Kidney capillary endothelial cell (primary cell): ENCODE results near the gene PUS10.
"Not testable (repeated sequence)": the region's sequence is repeated elsewhere in the genome, so short reads cannot be mapped to it uniquely, and the experiment has no call there.

Source experiments
- DNase-seq: peaks from one replicate; pipeline ENCODE4 v3.0.0-alpha.2; 2018; ENCODE audit warnings: low spot score

The PUS10 gene

DNA sequence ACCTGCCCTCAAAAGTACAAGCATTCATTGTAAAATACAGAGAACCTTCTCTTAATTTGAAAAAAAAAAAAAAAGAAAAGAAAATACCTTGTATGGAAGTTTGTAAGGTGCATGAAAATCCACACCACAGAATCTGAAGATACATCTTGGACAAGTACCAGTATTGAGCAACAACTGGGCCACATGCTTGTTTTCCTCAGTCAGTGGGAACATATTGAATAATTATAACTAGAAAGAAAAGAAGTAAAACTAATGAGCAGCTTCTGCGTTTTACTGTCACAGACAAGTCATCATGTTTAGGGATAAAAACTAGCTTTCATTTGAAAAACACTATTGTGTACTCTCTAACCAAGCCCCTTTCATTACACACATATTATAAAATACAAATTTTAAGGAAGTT lies 6.4 kb downstream of the PUS10 start:
- DNase-seq: no peak

DNA sequence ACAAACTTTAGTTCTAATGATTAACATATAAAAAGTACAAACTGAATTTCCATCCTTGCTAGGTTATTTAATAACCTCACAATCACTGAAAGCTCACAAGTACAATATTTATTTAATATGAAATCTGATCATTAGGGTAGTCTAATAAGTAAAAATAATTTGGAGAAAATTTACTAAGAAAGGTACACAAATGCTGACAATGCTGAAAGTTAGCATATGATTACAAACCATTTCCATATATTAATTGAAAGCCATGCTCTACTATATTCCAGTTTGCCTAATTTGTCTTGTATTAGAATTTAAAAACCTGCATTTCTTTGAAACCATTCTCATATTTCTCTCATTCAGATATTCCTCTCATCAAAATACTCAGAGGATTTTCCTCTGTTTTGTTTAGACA lies 8.7 kb downstream of the PUS10 start:
- no peak for DNase-seq

DNA sequence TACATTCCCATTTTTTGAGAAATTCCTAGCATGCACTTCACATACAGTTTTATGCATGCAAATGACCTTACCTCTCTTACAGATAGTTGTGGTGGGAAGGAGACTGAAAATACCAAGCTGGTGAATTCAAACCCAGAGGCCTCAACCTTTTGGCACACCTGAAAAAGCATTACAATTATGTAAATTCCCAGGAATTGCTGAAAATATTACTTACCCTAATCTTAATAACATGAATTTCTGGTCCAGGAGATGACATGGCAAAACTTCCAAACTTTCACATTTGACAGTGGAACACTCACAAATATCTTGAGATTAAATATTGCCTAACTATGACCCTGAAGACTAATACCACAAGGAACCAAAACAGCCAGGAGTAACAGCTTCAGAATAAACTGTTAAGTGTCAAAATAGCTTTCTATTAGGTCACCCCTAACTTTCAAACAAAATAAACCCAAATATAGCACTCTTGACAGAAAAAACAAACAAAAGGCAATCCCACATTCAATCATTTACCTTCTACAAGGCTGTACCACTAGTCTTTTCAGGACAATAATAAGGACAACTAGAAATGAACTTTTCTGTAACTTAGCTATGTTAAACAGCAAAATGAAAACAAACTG lies 11.5 kb downstream of the PUS10 start:
- no peak for DNase-seq

DNA sequence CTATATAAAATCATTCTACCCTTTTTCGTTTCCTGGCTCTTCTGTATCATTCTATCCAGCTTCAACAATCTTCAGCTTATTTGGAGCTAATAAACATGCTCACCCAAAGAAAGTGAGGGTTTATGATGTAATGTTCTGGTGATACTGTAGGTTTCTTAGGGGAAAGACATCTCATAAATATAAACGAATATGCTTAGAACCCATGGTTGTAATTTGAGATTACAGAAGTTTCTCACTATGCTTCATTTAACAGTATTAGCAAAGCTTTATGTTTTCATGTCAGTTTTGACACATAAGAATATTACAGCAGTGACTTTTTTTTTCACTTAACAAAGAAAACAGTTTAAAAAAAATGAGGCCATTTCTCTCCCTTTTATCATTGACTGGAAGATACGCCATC lies 12.3 kb downstream of the PUS10 start:
- no peak for DNase-seq

DNA sequence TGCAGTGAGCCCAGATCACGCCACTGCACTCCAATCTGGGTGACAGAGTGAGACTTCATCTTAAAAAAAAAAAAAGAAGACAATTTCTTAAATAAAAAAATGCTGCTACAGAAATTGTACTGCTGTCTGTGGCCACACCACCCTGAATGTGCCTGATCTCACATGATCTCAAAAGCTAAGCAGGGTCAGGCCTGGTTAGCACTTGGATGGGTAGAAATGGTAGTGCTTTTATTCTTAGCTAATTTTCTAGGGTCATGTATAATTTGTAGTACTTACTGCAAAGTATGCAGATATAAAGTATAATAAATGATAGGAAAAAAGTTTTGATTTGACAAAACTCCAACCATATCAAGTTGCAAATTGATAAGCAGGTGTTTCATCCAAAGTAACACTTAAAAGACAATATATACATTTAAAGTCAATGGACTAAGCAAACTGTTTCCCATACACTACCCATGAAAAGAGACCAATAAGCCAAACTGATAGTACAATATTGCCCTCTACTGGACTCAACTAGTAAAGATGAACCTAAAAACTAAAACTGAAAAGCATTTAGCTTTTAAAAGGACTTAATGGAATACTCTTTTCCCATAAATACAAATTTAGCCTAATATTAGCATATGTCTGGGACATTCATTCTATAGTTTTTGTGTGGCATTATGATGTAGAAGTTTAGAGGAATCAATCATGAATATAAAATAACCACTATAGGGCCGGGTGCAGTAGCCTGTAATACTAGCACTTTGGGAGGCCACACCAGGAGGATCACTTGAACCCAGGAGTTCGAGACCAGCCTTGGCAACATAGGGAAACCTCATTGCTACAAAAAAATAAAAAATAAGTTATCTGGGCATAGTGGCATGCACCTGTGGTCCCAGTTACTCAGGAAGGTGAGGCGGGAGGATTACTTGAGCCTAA lies 19.2 kb downstream of the PUS10 start:
- DNase-seq: peak; percentile 58

DNA sequence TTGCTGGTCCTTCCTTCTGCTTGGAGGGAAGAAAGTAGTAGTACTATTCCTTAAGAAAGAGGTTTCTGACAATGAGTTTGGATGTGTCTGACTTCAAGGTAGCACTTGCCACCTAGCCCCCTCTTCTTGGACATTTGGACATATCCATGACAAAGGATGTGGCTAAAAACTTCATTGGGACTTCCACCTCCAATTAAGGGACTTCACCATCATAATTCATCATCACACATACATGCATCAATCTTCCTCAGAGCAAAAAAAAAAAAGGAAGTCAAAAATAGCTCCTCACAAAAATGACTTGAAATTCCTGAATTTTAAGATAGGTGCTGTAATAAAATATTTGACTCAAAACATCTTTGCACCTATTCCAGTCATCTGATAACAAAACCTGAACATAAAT lies 23.9 kb downstream of the PUS10 start:
- DNase-seq: no peak

DNA sequence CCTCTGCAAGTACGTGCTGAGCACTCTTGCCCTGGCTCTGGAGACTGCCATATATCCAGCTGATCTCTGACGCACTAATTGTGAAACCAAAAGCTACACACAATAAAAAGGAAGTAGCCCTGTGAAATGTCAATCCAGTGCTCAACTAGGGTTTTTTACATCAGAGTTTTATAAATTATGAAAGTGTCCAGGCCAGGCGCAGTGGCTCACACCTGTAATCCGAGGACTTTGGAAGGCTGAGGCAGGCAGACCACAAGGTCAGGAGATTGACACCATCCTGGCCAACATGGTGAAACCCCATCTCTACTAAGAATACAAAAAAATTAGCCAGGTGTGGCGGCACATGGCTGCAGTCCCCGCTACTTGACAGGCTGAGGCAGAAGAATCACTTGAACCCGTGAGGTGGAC lies 25.1 kb downstream of the PUS10 start:
- DNase-seq: no peak

DNA sequence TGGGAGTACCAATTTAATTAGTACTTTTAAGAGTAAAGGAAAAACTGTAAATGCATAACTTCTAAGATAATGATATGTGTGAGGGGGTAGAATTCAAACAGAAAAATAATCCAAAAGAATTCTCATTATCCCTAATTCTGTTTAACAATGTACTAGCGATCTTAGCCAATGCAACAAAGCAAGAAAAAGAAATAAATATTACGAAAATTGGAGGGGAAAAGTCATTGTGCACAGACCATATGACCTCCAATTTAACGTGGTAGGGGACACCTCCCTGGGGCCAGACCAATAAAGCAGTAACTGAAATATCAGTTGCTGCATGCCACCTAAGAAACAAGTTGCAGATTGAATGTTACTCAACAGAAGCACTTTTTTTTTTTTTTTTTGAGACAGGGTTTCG lies 26.4 kb downstream of the PUS10 start:
- DNase-seq: no peak

DNA sequence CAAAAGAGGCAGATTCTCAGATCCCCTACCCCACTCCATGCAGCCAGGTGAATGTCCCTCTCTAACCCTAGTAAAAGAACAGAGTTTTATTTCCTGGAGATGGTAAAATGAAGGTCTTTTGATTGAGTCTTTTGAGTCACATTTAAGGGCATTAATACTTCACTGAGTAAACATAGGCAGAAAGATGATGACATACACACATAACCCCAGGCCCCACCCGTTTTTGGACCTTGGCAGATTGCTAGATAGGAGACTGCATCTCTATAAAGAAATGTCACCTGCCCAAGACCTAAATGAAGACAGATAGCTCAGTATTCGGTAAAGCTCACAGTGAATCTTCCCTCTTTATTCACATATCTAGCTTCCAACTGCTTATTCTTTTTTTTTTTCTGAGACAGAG lies 28.8 kb downstream of the PUS10 start:
- DNase-seq: no peak

DNA sequence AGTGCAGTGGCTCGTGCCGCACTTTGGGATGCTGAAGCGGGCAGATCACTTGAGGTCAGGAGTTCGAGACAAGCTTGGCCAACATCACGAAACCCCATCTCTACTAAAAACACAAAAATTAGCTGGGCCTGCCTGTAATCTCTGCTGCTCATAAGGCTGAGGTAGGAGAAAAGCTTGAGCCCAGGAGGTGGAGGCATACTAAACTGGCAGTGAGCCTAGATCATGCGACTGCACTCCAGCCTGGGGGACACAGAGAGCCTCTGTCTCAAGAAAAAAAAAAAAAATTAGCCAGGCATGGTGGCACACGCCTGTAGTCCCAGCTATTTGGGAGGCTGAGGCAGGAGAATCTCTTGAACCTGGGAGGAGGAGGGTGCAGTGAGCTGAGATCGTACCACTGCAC lies 30.4 kb downstream of the PUS10 start:
- DNase-seq: not testable (repeated sequence)

DNA sequence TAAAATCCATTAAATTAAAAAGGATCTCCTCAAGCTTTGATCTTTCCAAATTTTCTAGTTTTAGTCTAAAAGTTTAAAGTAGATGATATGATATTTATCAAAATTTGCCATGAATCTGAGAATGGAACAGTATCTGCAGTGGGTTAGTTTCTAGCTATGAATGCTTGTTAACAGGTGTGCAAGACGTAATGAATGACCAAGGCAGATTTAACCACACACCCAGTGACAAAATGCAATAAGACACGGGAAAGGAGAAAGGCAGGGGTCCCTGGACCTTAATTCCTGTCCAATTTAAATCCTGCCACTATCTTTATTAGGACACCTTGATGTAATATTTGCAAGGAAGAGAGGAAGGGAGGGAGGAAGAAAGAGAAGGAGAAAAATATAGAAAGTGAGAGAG lies 31.0 kb downstream of the PUS10 start:
- no peak for DNase-seq

DNA sequence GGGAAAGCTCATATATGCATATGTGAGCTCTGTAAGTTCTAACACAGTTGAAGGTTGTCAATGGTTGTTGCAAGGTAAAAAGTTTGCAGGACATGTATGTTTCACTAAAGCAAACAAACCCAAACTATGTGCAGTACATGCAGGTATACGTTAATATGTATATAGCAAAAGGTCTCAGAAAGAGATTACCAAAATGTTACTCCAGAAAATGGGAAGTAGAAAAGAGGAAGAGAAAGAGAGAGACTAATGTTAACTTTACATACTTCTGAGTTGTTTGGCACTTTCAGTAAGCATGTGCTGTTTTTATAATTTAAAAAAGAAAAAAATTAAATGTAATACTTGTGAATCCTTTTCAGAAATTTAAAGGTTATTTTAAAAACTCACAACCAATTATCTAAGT lies 33.3 kb downstream of the PUS10 start:
- DNase-seq: no peak

DNA sequence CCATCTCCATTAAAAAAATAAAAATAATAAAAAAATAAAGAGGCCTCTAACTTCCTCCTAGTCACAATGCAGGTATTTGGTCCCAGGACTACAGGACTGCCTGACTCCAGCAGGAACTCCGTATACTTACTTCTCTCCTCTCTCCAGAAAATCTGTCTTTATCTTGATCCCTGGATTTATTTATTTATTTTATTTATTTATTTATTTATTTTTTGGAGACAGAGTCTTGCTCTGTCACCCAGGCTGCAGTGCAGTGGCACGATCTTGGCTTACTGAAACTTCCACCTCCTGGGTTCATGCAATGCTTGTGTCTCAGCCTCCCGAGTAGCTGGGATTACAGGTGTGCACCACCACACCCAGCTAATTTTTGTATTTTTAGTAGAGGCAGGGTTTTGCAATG lies 36.0 kb downstream of the PUS10 start:
- DNase-seq: not testable (repeated sequence)

DNA sequence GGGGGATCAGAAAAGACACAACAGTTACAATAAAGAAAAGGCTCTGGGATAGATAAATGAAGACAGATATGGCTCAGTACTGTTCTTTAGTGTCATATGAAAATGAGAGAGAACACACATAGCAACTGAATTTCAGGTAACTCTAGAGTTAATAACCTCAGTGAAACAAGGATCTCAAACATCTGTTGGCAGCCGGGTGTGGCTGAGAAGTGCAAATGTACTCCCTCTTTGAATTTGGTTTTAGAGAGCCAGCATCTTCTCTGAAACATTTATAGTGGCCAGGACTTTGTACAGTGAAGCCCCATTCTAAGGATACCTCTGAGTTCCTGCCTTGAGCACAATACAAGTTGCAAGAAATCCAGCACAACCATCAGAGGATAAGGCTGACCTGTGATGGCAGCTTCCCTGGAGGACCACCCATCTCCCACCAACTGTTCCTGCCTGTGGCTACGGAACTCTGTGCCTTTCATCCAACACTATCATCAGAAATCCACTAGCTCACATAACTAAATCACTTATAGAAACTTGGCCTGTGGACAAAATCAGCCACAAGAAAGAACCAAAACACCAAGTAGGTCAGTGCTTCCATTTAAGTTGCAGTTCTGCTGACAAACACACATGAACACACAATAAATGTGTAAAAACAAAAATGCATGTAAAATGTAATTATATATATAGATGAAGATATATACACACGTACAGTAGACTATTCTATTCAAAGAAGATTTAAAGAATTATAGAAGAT lies 37.8 kb downstream of the PUS10 start:
- DNase-seq: no peak

DNA sequence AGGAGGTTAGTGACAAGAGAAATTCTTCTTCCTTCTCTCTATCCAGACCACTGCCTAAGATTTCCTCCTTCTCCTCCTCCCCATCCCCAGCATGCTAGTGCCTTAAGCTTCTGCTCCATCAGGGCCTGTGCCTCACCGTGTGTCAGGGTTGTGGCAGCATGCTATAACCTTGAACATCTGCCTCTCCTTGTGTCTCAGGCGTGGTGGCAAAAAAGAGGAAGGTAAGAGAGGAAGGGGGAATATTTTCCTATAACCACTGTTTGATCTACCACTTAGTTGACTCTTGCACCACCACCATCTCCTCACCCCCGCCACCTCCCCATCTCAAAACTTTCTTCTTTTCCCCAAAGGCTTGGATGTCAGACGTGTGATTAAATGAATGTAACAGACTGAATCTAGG lies 38.8 kb downstream of the PUS10 start:
- DNase-seq: no peak

DNA sequence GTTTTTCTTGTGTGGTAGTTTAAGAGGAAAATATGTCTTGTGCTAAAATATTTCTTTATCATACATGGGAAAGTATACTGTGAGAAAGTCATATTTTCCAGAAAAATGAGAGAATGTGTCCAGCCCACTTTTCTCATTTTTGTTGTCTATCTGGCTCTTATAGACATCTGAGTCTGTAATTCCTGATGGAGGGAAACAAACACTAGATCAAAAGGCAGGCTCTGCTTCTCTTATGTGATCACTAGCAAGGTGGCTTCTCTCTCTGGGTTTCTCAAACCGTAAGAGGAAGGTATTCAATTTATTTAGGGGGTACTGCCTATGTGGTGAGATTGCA lies 40.5 kb downstream of the PUS10 start:
- DNase-seq: no peak

DNA sequence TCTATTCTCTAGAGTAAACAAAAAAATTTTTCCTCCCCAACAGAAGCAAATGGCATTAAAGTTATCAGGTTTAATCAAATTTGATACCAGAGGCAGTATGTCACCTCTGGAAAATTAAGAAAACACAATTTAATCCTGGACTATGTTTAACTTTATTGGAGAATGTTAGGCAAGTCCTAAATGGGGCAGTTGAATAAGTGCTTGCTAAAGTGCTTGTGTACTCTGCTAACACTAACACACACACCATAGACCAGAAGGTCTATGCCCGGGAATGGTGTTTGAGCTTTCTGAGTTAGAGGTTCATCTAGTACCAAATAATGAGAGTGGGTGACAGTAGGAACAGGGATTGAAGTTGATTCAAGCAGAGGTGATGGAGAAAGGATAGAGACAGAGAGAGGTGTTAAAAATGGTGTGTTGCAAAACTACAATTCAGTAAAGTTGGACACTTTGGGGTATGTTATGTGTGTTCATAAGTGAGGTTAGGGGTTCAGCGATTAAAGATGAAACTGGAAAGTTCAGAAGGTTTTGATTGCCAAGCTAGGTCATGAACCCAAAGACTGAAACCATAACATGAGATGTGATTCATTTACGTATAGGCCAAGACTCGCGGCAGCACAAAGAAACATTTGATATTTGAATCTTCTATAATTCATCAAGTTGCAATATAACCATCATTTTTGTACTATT lies 41.0 kb downstream of the PUS10 start:
- DNase-seq: no peak

DNA sequence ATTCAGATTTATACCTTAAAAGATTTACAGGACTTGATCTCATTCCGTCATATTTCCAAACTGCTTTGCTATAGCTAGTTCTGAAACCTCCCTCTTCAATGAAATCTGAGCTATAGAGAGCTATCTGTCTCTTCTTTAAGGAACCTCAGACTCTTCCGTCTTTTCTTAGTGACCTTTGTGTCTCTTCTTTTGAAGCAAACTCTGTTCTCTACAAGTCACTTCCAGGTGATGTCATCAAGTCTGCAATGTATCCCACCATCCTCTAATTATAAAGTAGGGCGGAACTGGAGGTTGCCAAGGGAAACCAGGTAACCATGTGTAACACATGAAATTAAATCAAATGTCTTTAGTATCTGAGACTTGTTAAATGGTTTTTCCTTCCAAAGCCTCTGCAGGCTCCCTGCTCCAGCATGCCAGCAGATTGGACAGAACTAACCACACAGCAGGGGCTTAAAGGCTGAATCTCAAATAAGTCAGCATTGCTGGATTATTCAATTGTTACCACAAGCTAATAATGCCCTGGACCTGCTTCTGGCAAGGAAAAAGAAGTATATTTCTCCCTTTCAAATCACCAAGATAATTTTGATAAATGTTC lies 41.7 kb downstream of the PUS10 start:
- no peak for DNase-seq

DNA sequence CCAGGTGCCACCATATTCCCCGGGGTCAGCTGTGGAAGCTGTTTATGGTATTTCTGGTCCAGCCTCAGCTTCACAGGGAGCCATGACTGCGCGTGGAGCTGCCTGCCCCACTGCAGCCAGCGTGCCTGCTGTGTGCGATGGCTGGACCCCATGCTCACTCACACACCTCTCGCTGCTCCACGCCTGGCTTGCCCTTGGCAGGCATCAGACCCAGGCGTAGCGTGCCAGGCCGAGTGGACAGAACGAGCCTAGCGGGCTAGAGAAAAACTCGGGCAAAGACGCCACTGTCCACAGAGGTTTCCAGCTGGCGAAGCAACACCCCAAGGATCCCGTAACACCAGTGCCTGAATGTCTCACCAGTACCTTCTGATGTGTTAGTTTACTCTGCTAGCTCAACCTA lies 43.4 kb downstream of the PUS10 start:
- no peak for DNase-seq

DNA sequence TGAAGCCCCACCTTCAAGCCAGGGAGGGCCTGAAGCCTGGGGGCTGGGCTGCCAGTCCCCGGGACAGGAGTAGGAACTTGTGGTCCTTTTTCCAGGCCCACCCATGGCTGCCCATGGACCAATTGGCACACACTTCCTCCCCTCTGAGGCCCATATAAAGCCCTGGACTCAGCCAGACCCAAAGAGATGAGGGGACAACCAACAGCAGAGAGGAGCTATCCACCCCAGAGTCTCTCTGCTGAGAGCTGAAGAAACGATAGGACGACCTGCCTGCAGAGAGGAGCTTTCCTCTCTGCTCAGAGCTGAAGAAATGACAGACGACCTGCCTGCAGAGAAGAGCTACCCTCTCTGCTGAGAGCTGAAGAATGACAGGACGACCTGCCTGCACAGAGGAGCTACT lies 44.4 kb downstream of the PUS10 start:
- DNase-seq: no peak

DNA sequence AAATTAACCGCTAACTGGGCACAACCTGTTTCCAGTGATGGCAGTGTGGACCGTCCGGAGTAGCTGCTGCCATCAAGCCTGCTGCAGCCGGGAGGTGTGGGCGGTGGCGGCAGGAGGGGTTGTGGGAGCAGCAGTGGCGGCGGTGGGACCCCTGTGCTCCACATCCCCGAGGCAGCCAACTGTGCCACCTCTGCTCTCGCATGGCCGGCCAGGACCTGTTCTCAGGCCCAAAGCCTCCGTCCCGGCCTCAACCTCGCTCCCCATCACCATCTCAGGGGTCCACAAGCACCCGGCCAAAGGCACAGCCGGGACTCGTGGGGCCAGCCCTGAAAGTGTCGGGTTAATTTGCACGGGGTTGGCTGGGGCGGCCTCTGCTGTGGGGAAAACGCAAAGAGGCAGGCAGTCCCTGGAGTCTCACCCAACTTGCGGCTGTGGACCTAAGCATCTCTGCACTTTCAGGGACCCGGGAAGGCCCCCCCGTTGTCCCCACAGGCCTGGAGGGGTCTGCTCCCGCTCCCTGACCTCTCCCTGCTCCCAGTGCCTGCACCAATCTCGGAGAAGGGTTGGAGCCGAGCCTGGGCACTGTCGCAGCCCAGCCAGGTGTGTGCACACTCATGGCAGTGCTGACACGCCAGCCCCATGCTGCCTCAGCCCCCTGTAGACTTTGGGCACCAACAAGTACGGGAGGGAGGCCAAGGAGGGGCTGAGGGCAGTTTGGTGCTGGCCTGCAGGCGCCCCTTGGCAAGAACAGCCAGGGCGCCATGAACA lies 45.0 kb downstream of the PUS10 start:
- no peak for DNase-seq
